Astrocyte of the hippocampus (primary cell): Measurements from ENCODE around the gene DUOX2.
"Not testable (repeated sequence)": the region's sequence is repeated elsewhere in the genome, so short reads cannot be mapped to it uniquely, and the experiment has no call there.

ENCODE experiments used
- DNase-seq: peaks from one replicate; pipeline ENCODE4 v3.0.0; 2011; ENCODE audit warnings: low read depth, low spot score

DUOX2 gene

GRCh38 chr15:45100884-45101625 is 12.9 kb downstream of the DUOX2 start:
- DNase-seq, result no peak

GRCh38 chr15:45099549-45100165 is 14.3 kb downstream of the DUOX2 start:
- no peak for DNase-seq

- no peak for DNase-seq
Measured at GRCh38 chr15:45097466-45097865, 16.5 kb downstream of the DUOX2 start.

GRCh38 chr15:45095661-45096060 is 18.3 kb downstream of the DUOX2 start:
- DNase-seq, result no peak

GRCh38 chr15:45094358-45094730 is 19.6 kb downstream of the DUOX2 start:
- DNase-seq, result no peak

GRCh38 chr15:45093622-45094357 is 20.2 kb downstream of the DUOX2 start:
- DNase-seq, result no peak

- DNase-seq, result no peak
Measured at GRCh38 chr15:45093013-45093412, 21.0 kb downstream of the DUOX2 start.

GRCh38 chr15:45091576-45091975 is 22.4 kb downstream of the DUOX2 start:
- DNase-seq, result no peak

- DNase-seq, result no peak
Measured at GRCh38 chr15:45091161-45091560, 22.8 kb downstream of the DUOX2 start.

GRCh38 chr15:45089712-45090373 is 24.1 kb downstream of the DUOX2 start:
- no peak for DNase-seq

GRCh38 chr15:45088801-45089711 is 24.9 kb downstream of the DUOX2 start:
- no peak for DNase-seq

- no peak for DNase-seq
Measured at GRCh38 chr15:45087513-45087912, 26.5 kb downstream of the DUOX2 start.

- no peak for DNase-seq
Measured at GRCh38 chr15:45084163-45084562, 29.8 kb downstream of the DUOX2 start.

GRCh38 chr15:45083223-45083622 is 30.7 kb downstream of the DUOX2 start:
- no peak for DNase-seq

- not testable (repeated sequence) for DNase-seq
Measured at GRCh38 chr15:45082412-45082811, 31.6 kb downstream of the DUOX2 start.

GRCh38 chr15:45080593-45080992 is 33.4 kb downstream of the DUOX2 start:
- DNase-seq, result not testable (repeated sequence)

GRCh38 chr15:45079628-45080246 is 34.2 kb downstream of the DUOX2 start:
- DNase-seq, result not testable (repeated sequence)

- not testable (repeated sequence) for DNase-seq
Measured at GRCh38 chr15:45079201-45079600, 34.8 kb downstream of the DUOX2 start.

GRCh38 chr15:45077391-45077790 is 36.6 kb downstream of the DUOX2 start:
- DNase-seq, result not testable (repeated sequence)
